HG03457 (cell line): ENCODE results near the gene RIPPLY2.
"Not testable (repeated sequence)": the region's sequence is repeated elsewhere in the genome, so short reads cannot be mapped to it uniquely, and the experiment has no call there.

Source experiments
- ATAC-seq: cut with Tn5 transposase; IDR thresholded peaks from one replicate; pipeline ENCODE4 v1.9.1; 2021; ENCODE audit warnings: moderate number of reproducible peaks; ENCODE audit not compliant: unreplicated experiment

Gene RIPPLY2

GRCh38 chr6:83853178-83854000 lies at the start of gene RIPPLY2:
TSS of gene RIPPLY2 (plus strand) at chr6:83853360. CDS start at chr6:83853417, 57 bp downstream.
- ATAC-seq = no peak

- not testable (repeated sequence) for ATAC-seq
Observed at GRCh38 chr6:83803492-83803891, 49.7 kb upstream of the RIPPLY2 start.

GRCh38 chr6:83804886-83805285 lies 48.3 kb upstream of the RIPPLY2 start:
- ATAC-seq = no peak

GRCh38 chr6:83808005-83808404 lies 45.2 kb upstream of the RIPPLY2 start:
- no peak for ATAC-seq

GRCh38 chr6:83808926-83809325 lies 44.2 kb upstream of the RIPPLY2 start:
- ATAC-seq = no peak

GRCh38 chr6:83812595-83812994 lies 40.6 kb upstream of the RIPPLY2 start:
- no peak for ATAC-seq

GRCh38 chr6:83815631-83816272 lies 37.4 kb upstream of the RIPPLY2 start:
- ATAC-seq = no peak

GRCh38 chr6:83822629-83823169 lies 30.5 kb upstream of the RIPPLY2 start:
- no peak for ATAC-seq

GRCh38 chr6:83824388-83824801 lies 28.8 kb upstream of the RIPPLY2 start:
- ATAC-seq = no peak

- no peak for ATAC-seq
Observed at GRCh38 chr6:83824831-83825230, 28.3 kb upstream of the RIPPLY2 start.

GRCh38 chr6:83827050-83827449 lies 26.1 kb upstream of the RIPPLY2 start:
- no peak for ATAC-seq

GRCh38 chr6:83838727-83839126 lies 14.4 kb upstream of the RIPPLY2 start:
- ATAC-seq = no peak

GRCh38 chr6:83844170-83844569 lies 9.0 kb upstream of the RIPPLY2 start:
- no peak for ATAC-seq

GRCh38 chr6:83846291-83846690 lies 6.9 kb upstream of the RIPPLY2 start:
- ATAC-seq = no peak

GRCh38 chr6:83847179-83847578 lies 6.0 kb upstream of the RIPPLY2 start:
- peak; percentile 89 for ATAC-seq

GRCh38 chr6:83849127-83849526 lies 4.0 kb upstream of the RIPPLY2 start:
- ATAC-seq = no peak

GRCh38 chr6:83849610-83850009 lies 3.5 kb upstream of the RIPPLY2 start:
- no peak for ATAC-seq

- ATAC-seq = no peak
Observed at GRCh38 chr6:83852528-83853177, 507 bp upstream of the RIPPLY2 start.

GRCh38 chr6:83854001-83854501 lies 891 bp downstream of the RIPPLY2 start:
- ATAC-seq = no peak

- no peak for ATAC-seq
Observed at GRCh38 chr6:83854766-83855165, 1.6 kb downstream of the RIPPLY2 start.
